ENCODE results near the gene VMP1. TPM values are rescaled to one million over a fixed set of nuclear protein-coding genes. Genes with fewer than 3 reads are reported as not detected.
"Not testable (repeated sequence)": the region's sequence is repeated elsewhere in the genome, so short reads cannot be mapped to it uniquely, and the experiment has no call there.

VMP1 gene
- total and polyA plus RNA-seq, 12 donors: 52.4 to 335 (median 130) TPM

- H3K27me3 ChIP-seq: no peaks in the 10 kb centered on the region
- peak overlapping the region in 4 of 5 donors; percentile 71 to 97 (median 82) for H3K27ac ChIP-seq
- intact Hi-C loops (cut with DNase I): no loop called here
- H3K9me3 ChIP-seq (replicated peaks in 1 of 3): no peaks in the 10 kb centered on the region
- WGBS, 4 donors: 25 to 45% (median 31%) methylated on average over 3 of the region's 3 CpGs
- peaks cover 0 to 8% of the 10 kb centered on the region in 2 donors for H3K36me3 ChIP-seq (replicated peaks in 1 of 2)
- peak in 6 of 7 donors; percentile 39 to 65 (median 48) for DNase-seq
- peaks cover 32 to 44% of the 10 kb centered on the region in 2 donors for H3K4me1 ChIP-seq (replicated peaks in 1 of 2)
- no peak overlapping the region for H3K4me3 ChIP-seq
- TF ChIP-seq POLR2A (IDR thresholded peaks at IDR 0.05) (peak; percentile 19 to 24), CTCF (IDR thresholded peaks at IDR 0.05) (no peak)
Measured at GRCh38 chr17:59845595-59846393, 138.3 kb downstream of the VMP1 start.

GRCh38 chr17:59846394-59847165, 139.1 kb downstream of the VMP1 start:
- H3K4me1 ChIP-seq (replicated peaks in 1 of 2): peaks cover 32 to 45% of the 10 kb centered on the region in 2 donors
- TF ChIP-seq POLR2A (IDR thresholded peaks at IDR 0.05) (no peak), CTCF (IDR thresholded peaks at IDR 0.05) (peak in 1 of 6 experiments; percentile 10)
- WGBS, 4 donors: 24 to 33% (median 31%) methylated on average over 7 of the region's 7 CpGs

GRCh38 chr17:59848385-59848668, 140.9 kb downstream of the VMP1 start:
- Histone ChIP-seq H3K36me3 (replicated peaks in 1 of 2) (no peaks in the 10 kb centered on the region), H3K27me3 (no peaks in the 10 kb centered on the region), H3K4me1 (replicated peaks in 1 of 2) (peaks cover 28 to 54% of the 10 kb centered on the region in 2 donors), H3K9me3 (replicated peaks in 1 of 3) (no peaks in the 10 kb centered on the region), H3K4me3 (no peak overlapping the region), H3K27ac (peak overlapping the region in 1 of 5 donors; percentile 24)
- DNase-seq: peak in 1 of 7 donors; percentile 50
- intact Hi-C loops (cut with DNase I): no loop called here
- TF ChIP-seq CTCF (IDR thresholded peaks at IDR 0.05): no peak
- no peak for TF ChIP-seq POLR2A (IDR thresholded peaks at IDR 0.05)
- WGBS, 4 donors: 90 to 96% (median 93%) methylated on average over 6 of the region's 6 CpGs

More at GRCh38 chr17:59846394-59847165, 139.1 kb downstream of the VMP1 start:
- H3K27ac ChIP-seq: peak overlapping the region; percentile 42 to 97 (median 71)
- H3K27me3 ChIP-seq: no peaks in the 10 kb centered on the region
- DNase-seq: peak in 6 of 7 donors; percentile 54 to 74 (median 60)
- intact Hi-C loops (cut with DNase I): no loop called here
- H3K9me3 ChIP-seq (replicated peaks in 1 of 3): no peaks in the 10 kb centered on the region
- peaks cover 0 to 4% of the 10 kb centered on the region in 2 donors for H3K36me3 ChIP-seq (replicated peaks in 1 of 2)
- peak overlapping the region in 1 of 4 donors; percentile 19 for H3K4me3 ChIP-seq

- H3K9me3 ChIP-seq (replicated peaks in 1 of 3): no peaks in the 10 kb centered on the region
- H3K27ac ChIP-seq: peak overlapping the region in 1 of 5 donors; percentile 24
- no peak overlapping the region for H3K4me3 ChIP-seq
- H3K27me3 ChIP-seq: no peaks in the 10 kb centered on the region
- intact Hi-C loops (cut with DNase I): no loop called here
- DNase-seq: peak in 6 of 7 donors; percentile 48 to 73 (median 62)
- TF ChIP-seq POLR2A (IDR thresholded peaks at IDR 0.05): no peak
- TF ChIP-seq CTCF (IDR thresholded peaks at IDR 0.05): no peak
- no peaks in the 10 kb centered on the region for H3K36me3 ChIP-seq (replicated peaks in 1 of 2)
- peaks cover 28 to 59% of the 10 kb centered on the region in 2 donors for H3K4me1 ChIP-seq (replicated peaks in 1 of 2)
- 60 to 79% (median 74%) methylated on average over 7 of the region's 7 CpGs for WGBS, 4 donors
Measured at GRCh38 chr17:59848778-59849177, 141.3 kb downstream of the VMP1 start.

DNA sequence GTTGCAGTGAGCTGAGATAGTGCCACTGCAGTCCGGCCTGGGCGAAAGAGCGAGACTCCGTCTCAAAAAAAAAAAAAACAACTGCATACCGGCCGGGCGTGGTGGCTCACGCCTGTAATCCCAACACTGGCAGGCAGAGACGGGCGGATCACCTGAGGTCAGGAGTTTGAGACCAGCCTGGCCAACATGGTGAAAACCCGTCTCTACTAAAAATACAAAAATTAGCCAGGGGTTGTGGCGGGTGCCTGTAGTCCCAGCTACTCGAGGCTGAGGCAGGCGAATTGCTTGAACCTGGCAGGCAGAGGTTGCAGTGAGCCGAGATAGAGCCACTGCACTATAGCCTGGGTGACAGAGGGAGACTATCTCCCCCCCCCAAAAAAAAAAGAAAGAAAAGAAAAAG, 142.9 kb downstream of the VMP1 start:
- peaks cover 23 to 60% of the 10 kb centered on the region in 2 donors for H3K4me1 ChIP-seq (replicated peaks in 1 of 2)
- H3K9me3 ChIP-seq (replicated peaks in 1 of 3); H3K36me3 ChIP-seq (replicated peaks in 1 of 2); H3K27me3 ChIP-seq; H3K4me3 ChIP-seq; H3K27ac ChIP-seq; intact Hi-C loops (cut with DNase I): not testable (repeated sequence)
- peak in 1 of 7 donors; percentile 46 for DNase-seq
- 88 to 96% (median 94%) methylated on average over 15 of the region's 15 CpGs for WGBS, 4 donors
